ENCODE measurements around the gene LRP1.

DNA sequence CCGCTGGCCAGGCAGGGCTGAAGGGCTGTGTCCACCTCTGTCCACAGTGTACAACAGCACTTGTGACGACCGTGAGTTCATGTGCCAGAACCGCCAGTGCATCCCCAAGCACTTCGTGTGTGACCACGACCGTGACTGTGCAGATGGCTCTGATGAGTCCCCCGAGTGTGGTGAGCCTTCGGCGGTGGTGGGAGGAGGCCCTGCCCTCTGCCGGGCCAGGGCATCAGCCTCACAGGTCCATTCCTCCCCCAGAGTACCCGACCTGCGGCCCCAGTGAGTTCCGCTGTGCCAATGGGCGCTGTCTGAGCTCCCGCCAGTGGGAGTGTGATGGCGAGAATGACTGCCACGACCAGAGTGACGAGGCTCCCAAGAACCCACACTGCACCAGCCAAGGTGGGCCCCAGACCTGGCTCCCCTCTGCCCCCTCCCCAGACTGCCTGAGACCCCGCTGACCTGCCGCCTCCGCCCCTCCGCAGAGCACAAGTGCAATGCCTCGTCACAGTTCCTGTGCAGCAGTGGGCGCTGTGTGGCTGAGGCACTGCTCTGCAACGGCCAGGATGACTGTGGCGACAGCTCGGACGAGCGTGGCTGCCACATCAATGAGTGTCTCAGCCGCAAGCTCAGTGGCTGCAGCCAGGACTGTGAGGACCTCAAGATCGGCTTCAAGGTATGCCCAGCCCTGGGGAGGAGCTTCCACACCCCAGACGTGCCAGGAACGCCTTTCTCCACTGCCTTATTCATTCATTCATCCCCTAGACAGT is 67.5 kb downstream of the LRP1 start:
- TF ChIP-seq CTCF (IDR thresholded peaks at IDR 0.05; ENCODE audit: low read length) (peak; percentile 26), EZH2phosphoT487 (IDR thresholded peaks at IDR 0.05; ENCODE audit: low read length) (no peak), EZH2 (optimal IDR thresholded peaks at IDR 0.05; ENCODE audit: low read depth, low read length) (no peak)

All from MM.1S (cell line).